HepG2 (cell line): ENCODE results near the gene C1orf35. TPM values are rescaled to one million over a fixed set of nuclear protein-coding genes. Genes with fewer than 3 reads are reported as not detected.
A peak's percentile ranks its signal among the peaks of the same experiment; 100 is the strongest.

Experiments used
- AHR ChIP-seq: IDR thresholded peaks from 2 replicates; pipeline ENCODE4 v1.6.1; 2018; ENCODE audit warnings: missing genetic modification reagents, missing compliant biosample characterization
- ATF6 ChIP-seq: sonication (generic); formaldehyde crosslinking; conservative IDR thresholded peaks from 2 replicates; pipeline ENCODE4 v1.4.0; 2020; ENCODE audit warnings: missing genetic modification reagents
- ERF ChIP-seq: IDR thresholded peaks from 2 replicates; pipeline ENCODE4 v1.6.1; 2018; ENCODE audit warnings: missing biosample characterization, missing genetic modification reagents
- ETS1 ChIP-seq: sonication (generic); formaldehyde crosslinking; IDR thresholded peaks from 2 replicates; pipeline ENCODE4 v1.4.0; 2020; ENCODE audit warnings: missing genetic modification reagents
- FOXA1 ChIP-seq, 2 experiments: fragments of 450-650 bp in 1 of 2; sonication (generic) in 1 of 2; formaldehyde crosslinking in 1 of 2; IDR thresholded peaks; 2 replicates each; pipeline versions ENCODE4 v1.4.0 to v1.6.1; 2016 to 2020; ENCODE audit warnings: missing genetic modification reagents in 1 of 2
- GATA4 ChIP-seq: sonication (generic); IDR thresholded peaks from 2 replicates; pipeline ENCODE4 v1.6.1; 2016; ENCODE audit warnings: antibody characterized with exemption, low read depth, borderline replicate concordance
- JUND ChIP-seq: sonication (generic); formaldehyde crosslinking; IDR thresholded peaks from 2 replicates; pipeline ENCODE4 v1.8.0; 2022; ENCODE audit warnings: mild to moderate bottlenecking, missing genetic modification reagents
- KAT2B ChIP-seq: fragments of 150-350 bp; IDR thresholded peaks from 2 replicates; pipeline ENCODE4 v1.6.1; 2014; ENCODE audit warnings: low read depth, low read length, borderline replicate concordance
- MZF1 ChIP-seq: sonication (generic); formaldehyde crosslinking; IDR thresholded peaks from 2 replicates; pipeline ENCODE4 v1.8.1; 2023; ENCODE audit warnings: mild to moderate bottlenecking, missing genetic modification reagents, borderline replicate concordance
- NCOA5 ChIP-seq: sonication (generic); formaldehyde crosslinking; IDR thresholded peaks from 2 replicates; pipeline ENCODE4 v1.4.0; 2020; ENCODE audit warnings: missing genetic modification reagents
- PHF20 ChIP-seq: sonication (generic); formaldehyde crosslinking; IDR thresholded peaks from 2 replicates; pipeline ENCODE4 v1.5.0; 2020; ENCODE audit warnings: mild to moderate bottlenecking, missing genetic modification reagents
- PLRG1 ChIP-seq: fragments of 450-650 bp; conservative IDR thresholded peaks from 2 replicates; pipeline ENCODE4 v1.6.1; 2016
- RBAK ChIP-seq: sonication (generic); formaldehyde crosslinking; IDR thresholded peaks from 2 replicates; pipeline ENCODE4 v1.5.1; 2020; ENCODE audit warnings: mild to moderate bottlenecking, missing genetic modification reagents
- RFXANK ChIP-seq: IDR thresholded peaks from 2 replicates; pipeline ENCODE4 v1.6.1; 2016
- SIX1 ChIP-seq: sonication (generic); formaldehyde crosslinking; IDR thresholded peaks from 2 replicates; pipeline ENCODE4 v1.4.0; 2020; ENCODE audit warnings: missing genetic modification reagents, borderline replicate concordance
- SNAPC5 ChIP-seq: sonication (generic); formaldehyde crosslinking; IDR thresholded peaks from 2 replicates; pipeline ENCODE4 v1.8.1; 2023; ENCODE audit warnings: mild to moderate bottlenecking, missing genetic modification reagents, borderline replicate concordance
- SYNCRIP ChIP-seq: fragments of 200-400 bp; formaldehyde crosslinking; IDR thresholded peaks from 2 replicates; pipeline ENCODE4 v1.6.1; 2018; ENCODE audit warnings: mild to moderate bottlenecking, low read depth, low read length; ENCODE audit not compliant: insufficient read depth
- TRIM24 ChIP-seq: sonication (generic); formaldehyde crosslinking; IDR thresholded peaks from 2 replicates; pipeline ENCODE4 v1.8.0; 2022; ENCODE audit warnings: mild to moderate bottlenecking, missing genetic modification reagents
- ZBTB49 ChIP-seq: sonication (generic); formaldehyde crosslinking; IDR thresholded peaks from 2 replicates; pipeline ENCODE4 v1.4.0; 2020; ENCODE audit warnings: missing genetic modification reagents, borderline replicate concordance
- ZKSCAN1 ChIP-seq: fragments of 150-350 bp; IDR thresholded peaks from 2 replicates; pipeline ENCODE4 v1.6.1; 2014; ENCODE audit warnings: low read length
- ZNF451 ChIP-seq: sonication (generic); formaldehyde crosslinking; IDR thresholded peaks from 2 replicates; pipeline ENCODE4 v1.5.0; 2020; ENCODE audit warnings: mild to moderate bottlenecking, missing genetic modification reagents
- ZNF556 ChIP-seq: sonication (generic); formaldehyde crosslinking; IDR thresholded peaks from 2 replicates; pipeline ENCODE4 v1.4.0; 2020; ENCODE audit warnings: mild to moderate bottlenecking, missing genetic modification reagents, borderline replicate concordance
- polyA plus RNA-seq, 8 experiments: library from polyadenylated mRNA; depleted of rRNA in 3 of 8; stranded (reverse) in 7 of 8; unstranded in 1 of 8; fragments of >200 nt; fragmentation: Illumina TruSeq in 4 of 8; extraction: Trizol in 4 of 8; gene quantifications; 2 replicates each; pipeline versions ENCODE4 v1.2.1 to v1.2.3, GENCODE V29; 2011 to 2016; ENCODE audit warnings: low read depth in 4 of 8, missing spikeins in 1 of 8, mixed read lengths in 1 of 8; ENCODE audit not compliant: insufficient read depth in 1 of 8
- total RNA-seq, 5 experiments: library from RNA; depleted of rRNA; stranded (reverse); fragments of >200 nt; fragmentation: Illumina TruSeq; extraction: Trizol; gene quantifications; 2 replicates each; pipeline ENCODE4 v1.2.3, GENCODE V29; 2016; ENCODE audit warnings: low read depth in 1 of 5

C1orf35 gene
- total and polyA plus RNA-seq, 2 of the 13 experiments (the other 11 are each of a cell fraction or from before 2014, with no cell fraction given), result 8.1 to 19.3 TPM

- TF ChIP-seq TRIM24 (CRISPR knock-in tag) (no peak), ATF6 (CRISPR knock-in tag) (no peak), ZNF556 (CRISPR knock-in tag) (no peak; the same call in none of the 2 replicates), SNAPC5 (CRISPR knock-in tag) (no peak), JUND (CRISPR knock-in tag) (peak; percentile 57; the same call in 1 of the 2 replicates), ETS1 (CRISPR knock-in tag) (no peak), MZF1 (CRISPR knock-in tag) (no peak), FOXA1 (IDR thresholded peaks at IDR 0.05) (no peak), FOXA1 (CRISPR knock-in tag; IDR thresholded peaks at IDR 0.05) (0 out of 2 replicates have a peak, but pooled peaks have one; percentile 40), KAT2B (no peak), ZBTB49 (no peak), PLRG1 (no peak), ZKSCAN1 (peak; percentile 76; the same call in 1 of the 2 replicates), RBAK (CRISPR knock-in tag) (peak; percentile 57; the same call in 1 of the 2 replicates), ZNF451 (CRISPR knock-in tag) (peak; percentile 89; the same call in 1 of the 2 replicates), SIX1 (CRISPR knock-in tag) (no peak), PHF20 (CRISPR knock-in tag) (peak; percentile 97), AHR (CRISPR knock-in tag) (0 out of 2 replicates have a peak, but pooled peaks have one; percentile 59), SYNCRIP (no peak), ERF (CRISPR knock-in tag) (peak; percentile 65), GATA4 (peak; percentile 57; the same call in 1 of the 2 replicates), NCOA5 (CRISPR knock-in tag) (no peak), RFXANK (no peak)
Observed at GRCh38 chr1:228109073-228109961, 6.2 kb upstream of the C1orf35 start, which contains the start of gene MRPL55 (continued).
